Nephron progenitor cell (in vitro differentiated cells): Measurements from ENCODE around the gene PRR23E.

Experiments used
- DNase-seq: peaks from one replicate; pipeline ENCODE4 v3.0.0; 2021
- H3K27ac Mint-ChIP-seq: 2 replicates; pipeline ENCODE4 v1.8.0; 2021; ENCODE audit warnings: mild to moderate bottlenecking, moderate library complexity, mixed read lengths
- H3K27me3 Mint-ChIP-seq: 2 replicates; pipeline ENCODE4 v1.8.0; 2021; ENCODE audit warnings: mild to moderate bottlenecking, low read depth, mixed read lengths; ENCODE audit not compliant: poor library complexity
- H3K36me3 Mint-ChIP-seq: 2 replicates; pipeline ENCODE4 v1.8.0; 2021; ENCODE audit warnings: low read depth, mixed read lengths
- H3K4me1 Mint-ChIP-seq: 2 replicates; pipeline ENCODE4 v1.8.0; 2021; ENCODE audit warnings: mixed read lengths
- H3K4me3 Mint-ChIP-seq: 2 replicates; pipeline ENCODE4 v1.8.0; 2021; ENCODE audit warnings: mild to moderate bottlenecking, moderate library complexity, mixed read lengths
- H3K9me3 Mint-ChIP-seq: 2 replicates; pipeline ENCODE4 v1.8.0; 2021; ENCODE audit warnings: mild to moderate bottlenecking, moderate library complexity, mixed read lengths
- TF ChIP-seq, protein P1 (sequence below): fragments of 200-600 bp; sonication (generic); IDR thresholded peaks from 2 replicates; pipeline ENCODE4 v1.5.0; 2021; ENCODE audit warnings: antibody characterized with exemption

The PRR23E gene

DNA sequence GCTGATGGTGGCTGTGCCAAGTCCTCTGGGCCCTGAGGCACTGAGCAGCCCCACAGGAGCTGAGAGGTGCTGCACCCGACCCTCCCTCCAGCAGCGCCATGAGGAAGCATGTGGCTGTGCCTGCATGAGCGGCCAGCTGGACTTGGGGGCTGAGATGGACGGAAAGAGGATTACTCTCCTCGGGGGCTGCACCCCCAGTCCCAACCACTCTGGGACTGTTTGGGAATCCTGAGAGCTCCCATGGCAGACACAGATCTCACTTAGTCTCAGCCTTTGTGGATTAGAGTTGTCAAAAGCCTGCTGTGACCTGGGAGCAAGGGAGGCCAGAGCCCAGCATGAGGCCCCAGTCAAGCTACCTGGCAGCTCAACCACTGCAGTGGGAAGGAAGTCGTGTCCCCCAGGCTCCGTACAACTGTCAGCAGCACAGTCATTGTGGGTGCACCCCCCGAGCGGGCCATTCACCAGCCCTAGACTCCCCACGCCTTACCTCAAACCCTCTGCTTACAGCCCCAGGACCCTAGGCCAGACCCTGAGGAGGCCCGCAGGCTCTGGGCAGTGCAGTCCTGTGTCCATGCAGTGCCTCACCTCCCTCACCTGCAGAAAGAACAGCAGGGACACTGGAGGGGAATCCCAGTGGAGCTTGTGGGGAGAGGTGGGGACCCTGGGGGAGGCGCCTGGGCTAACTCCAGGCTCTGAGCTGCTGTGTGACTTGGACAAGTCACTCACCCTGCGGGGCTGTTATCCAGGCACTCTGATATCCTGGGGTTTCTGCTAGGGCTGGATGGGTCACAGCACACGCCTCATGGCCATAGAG, 17.1 kb downstream of the PRR23E start:
- peaks cover 31% of the 10 kb centered on the region for H3K27me3 Mint-ChIP-seq
- TF ChIP-seq, protein P1, sequence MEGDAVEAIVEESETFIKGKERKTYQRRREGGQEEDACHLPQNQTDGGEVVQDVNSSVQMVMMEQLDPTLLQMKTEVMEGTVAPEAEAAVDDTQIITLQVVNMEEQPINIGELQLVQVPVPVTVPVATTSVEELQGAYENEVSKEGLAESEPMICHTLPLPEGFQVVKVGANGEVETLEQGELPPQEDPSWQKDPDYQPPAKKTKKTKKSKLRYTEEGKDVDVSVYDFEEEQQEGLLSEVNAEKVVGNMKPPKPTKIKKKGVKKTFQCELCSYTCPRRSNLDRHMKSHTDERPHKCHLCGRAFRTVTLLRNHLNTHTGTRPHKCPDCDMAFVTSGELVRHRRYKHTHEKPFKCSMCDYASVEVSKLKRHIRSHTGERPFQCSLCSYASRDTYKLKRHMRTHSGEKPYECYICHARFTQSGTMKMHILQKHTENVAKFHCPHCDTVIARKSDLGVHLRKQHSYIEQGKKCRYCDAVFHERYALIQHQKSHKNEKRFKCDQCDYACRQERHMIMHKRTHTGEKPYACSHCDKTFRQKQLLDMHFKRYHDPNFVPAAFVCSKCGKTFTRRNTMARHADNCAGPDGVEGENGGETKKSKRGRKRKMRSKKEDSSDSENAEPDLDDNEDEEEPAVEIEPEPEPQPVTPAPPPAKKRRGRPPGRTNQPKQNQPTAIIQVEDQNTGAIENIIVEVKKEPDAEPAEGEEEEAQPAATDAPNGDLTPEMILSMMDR, result no peak
- no peak for DNase-seq
- no peaks in the 10 kb centered on the region for H3K9me3 Mint-ChIP-seq
- no peak overlapping the region for H3K27ac Mint-ChIP-seq
- peaks cover 8% of the 10 kb centered on the region for H3K4me1 Mint-ChIP-seq
- no peak overlapping the region for H3K4me3 Mint-ChIP-seq
- H3K36me3 Mint-ChIP-seq, result no peaks in the 10 kb centered on the region

GRCh38 chr3:127210654-127210943, 17.7 kb downstream of the PRR23E start:
- TF ChIP-seq, protein P1, result no peak
- no peak overlapping the region for H3K4me3 Mint-ChIP-seq
- DNase-seq, result no peak
- no peak overlapping the region for H3K27ac Mint-ChIP-seq
- H3K9me3 Mint-ChIP-seq, result no peaks in the 10 kb centered on the region
- H3K4me1 Mint-ChIP-seq, result peaks cover 14% of the 10 kb centered on the region
- no peaks in the 10 kb centered on the region for H3K36me3 Mint-ChIP-seq
- peaks cover 30% of the 10 kb centered on the region for H3K27me3 Mint-ChIP-seq

- TF ChIP-seq, protein P1, result no peak
- no peaks in the 10 kb centered on the region for H3K36me3 Mint-ChIP-seq
- peaks cover 27% of the 10 kb centered on the region for H3K27me3 Mint-ChIP-seq
Measured at GRCh38 chr3:127211118-127212060, 18.5 kb downstream of the PRR23E start.

DNA sequence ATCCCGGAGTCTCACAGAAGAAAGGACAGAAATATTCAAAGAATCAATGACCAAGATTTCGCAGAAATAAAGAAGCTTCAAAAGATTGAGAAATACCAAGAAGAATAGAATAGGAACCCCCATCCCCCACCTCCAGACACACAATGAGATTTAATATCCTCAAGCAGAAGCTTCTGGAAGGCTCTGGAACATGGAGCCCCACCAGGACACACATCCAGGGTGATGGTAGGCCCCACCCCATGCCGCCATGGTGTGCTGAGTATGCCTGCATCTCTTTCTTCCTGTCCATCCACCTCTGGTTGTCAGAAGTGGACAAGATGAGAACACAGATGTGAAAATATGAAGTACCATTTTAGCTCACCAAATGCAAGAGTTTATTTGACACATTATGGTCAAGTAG, 19.3 kb downstream of the PRR23E start:
- Mint-ChIP-seq H3K36me3 (no peaks in the 10 kb centered on the region), H3K27ac (no peak overlapping the region), H3K4me3 (no peak overlapping the region), H3K9me3 (no peaks in the 10 kb centered on the region), H3K27me3 (peaks cover 27% of the 10 kb centered on the region), H3K4me1 (peaks cover 19% of the 10 kb centered on the region)
- DNase-seq, result no peak
- TF ChIP-seq, protein P1, result no peak

More at GRCh38 chr3:127211118-127212060, 18.5 kb downstream of the PRR23E start:
- no peaks in the 10 kb centered on the region for H3K9me3 Mint-ChIP-seq
- H3K27ac Mint-ChIP-seq, result no peak overlapping the region
- DNase-seq, result no peak
- no peak overlapping the region for H3K4me3 Mint-ChIP-seq
- H3K4me1 Mint-ChIP-seq, result peaks cover 19% of the 10 kb centered on the region

DNA sequence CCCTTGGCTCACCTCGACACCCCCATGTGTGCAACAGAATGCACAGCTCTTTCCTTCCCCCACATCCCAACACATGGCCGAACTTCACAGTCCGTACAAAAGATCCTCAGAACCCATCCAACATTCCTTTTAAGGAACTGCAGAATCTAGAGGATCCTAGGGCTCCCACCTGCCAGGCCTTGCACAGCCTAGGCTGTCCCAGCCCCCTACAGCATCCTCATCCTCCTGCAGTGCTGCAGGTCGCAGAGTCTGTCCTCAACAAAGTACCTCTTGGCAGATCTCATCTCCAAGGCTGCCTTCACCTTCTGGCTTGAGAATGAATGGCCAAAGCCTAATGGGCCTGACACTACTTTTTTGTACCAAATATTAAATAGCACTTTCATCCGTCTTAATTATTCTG, 19.8 kb downstream of the PRR23E start:
- H3K27me3 Mint-ChIP-seq, result peaks cover 27% of the 10 kb centered on the region

More for the DNA sequence above, 19.8 kb downstream of the PRR23E start:
- TF ChIP-seq, protein P1, result no peak
- Mint-ChIP-seq H3K9me3 (no peaks in the 10 kb centered on the region), H3K4me1 (peaks cover 19% of the 10 kb centered on the region), H3K27ac (no peak overlapping the region), H3K36me3 (no peaks in the 10 kb centered on the region), H3K4me3 (no peak overlapping the region)
- no peak for DNase-seq
